Erythroblast (primary cell): ENCODE results near the gene WDR93.
"Not testable (repeated sequence)": the region's sequence is repeated elsewhere in the genome, so short reads cannot be mapped to it uniquely, and the experiment has no call there.

Source experiments
- GATA1 ChIP-seq: IDR thresholded peaks from 2 replicates; pipeline ENCODE4 v1.6.1; 2011; ENCODE audit warnings: low read depth, mild to moderate bottlenecking, control low read depth, low read length, moderate library complexity
- POLR2A ChIP-seq: IDR thresholded peaks from 2 replicates; pipeline ENCODE4 v1.6.1; 2011; ENCODE audit warnings: mild to moderate bottlenecking, low read length

- TF ChIP-seq POLR2A, GATA1: not testable (repeated sequence)
These were observed 98.0 kb downstream of the WDR93 start for GRCh38 chr15:89788585-89788984.
